Smooth muscle cell (in vitro differentiated cells): ENCODE data around the gene CXADR. TPM values are rescaled to one million over a fixed set of nuclear protein-coding genes. Genes with fewer than 3 reads are reported as not detected.

ENCODE experiments used
- DNase-seq: peaks from one replicate; lab custom pipeline; 2025; ENCODE audit not compliant: unreplicated experiment; lab: John Stamatoyannopoulos, UW
- H2AFZ ChIP-seq: fragments of 200-600 bp; sonication (generic); 2 replicates; pipeline ENCODE4 v1.6.0; 2016; ENCODE audit warnings: antibody characterized with exemption, low read depth, mild to moderate bottlenecking
- H3F3A ChIP-seq: fragments of 200-600 bp; sonication (generic); 2 replicates; pipeline ENCODE4 v1.6.0; 2017; ENCODE audit warnings: antibody characterized with exemption, low read depth
- H3K27ac ChIP-seq: fragments of 200-600 bp; sonication (generic); 2 replicates; pipeline ENCODE4 v1.5.1; 2016; ENCODE audit warnings: low read depth, mild to moderate bottlenecking
- H3K27me3 ChIP-seq: fragments of 200-600 bp; sonication (generic); 2 replicates; pipeline ENCODE4 v1.6.1; 2016; ENCODE audit warnings: low read depth, mild to moderate bottlenecking
- H3K36me3 ChIP-seq: fragments of 200-600 bp; sonication (generic); 2 replicates; pipeline ENCODE4 v1.5.1; 2016; ENCODE audit warnings: low read depth
- H3K4me1 ChIP-seq: fragments of 200-600 bp; sonication (generic); 2 replicates; pipeline ENCODE4 v1.5.1; 2016; ENCODE audit warnings: low read depth
- H3K4me2 ChIP-seq: fragments of 200-600 bp; sonication (generic); 2 replicates; pipeline ENCODE4 v1.6.0; 2016; ENCODE audit warnings: mild to moderate bottlenecking
- H3K4me3 ChIP-seq: fragments of 200-600 bp; sonication (generic); 2 replicates; pipeline ENCODE4 v1.5.1; 2016; ENCODE audit warnings: mild to moderate bottlenecking
- H3K79me2 ChIP-seq: fragments of 200-600 bp; sonication (generic); 2 replicates; pipeline ENCODE4 v1.6.0; 2016; ENCODE audit warnings: low read depth, mild to moderate bottlenecking
- H3K9ac ChIP-seq: fragments of 200-600 bp; sonication (generic); 2 replicates; pipeline ENCODE4 v1.6.0; 2016; ENCODE audit warnings: low read depth
- H3K9me3 ChIP-seq: fragments of 200-600 bp; sonication (generic); replicated peaks from 2 replicates; pipeline ENCODE4 v1.5.1; 2016; ENCODE audit warnings: low read depth
- H4K20me1 ChIP-seq: fragments of 200-600 bp; sonication (generic); 2 replicates; pipeline ENCODE4 v1.6.0; 2016; ENCODE audit warnings: low read depth
- WGBS: methylation state at CpG from one replicate; pipeline ENCODE4 v1.1.7; 2016; ENCODE audit warnings: low lambda C conversion rate; 5-methylcytosine and 5-hydroxymethylcytosine counted together
- polyA plus RNA-seq: library from polyadenylated mRNA; unstranded; fragments of >200 nt; fragmentation: Nextera tagmentation; extraction: Ambion mirVana; gene quantifications from 2 replicates; pipeline ENCODE4 v1.2.1, GENCODE V29; 2016
- total RNA-seq: library from RNA; depleted of rRNA; stranded (reverse); fragments of >200 nt; gene quantifications from 2 replicates; pipeline ENCODE4 v1.2.3, GENCODE V29; 2014
- TF ChIP-seq, protein P1 (sequence below): fragments of 200-600 bp; sonication (generic); IDR thresholded peaks from 2 replicates; pipeline ENCODE4 v1.5.1; 2017; ENCODE audit warnings: borderline replicate concordance, mild to moderate bottlenecking, antibody characterized with exemption; ENCODE audit not compliant: insufficient read depth, poor library complexity, severe bottlenecking

CXADR gene
- total and polyA plus RNA-seq, 2 experiments from 2014 or later, result 19.5 to 42.0 TPM

DNA sequence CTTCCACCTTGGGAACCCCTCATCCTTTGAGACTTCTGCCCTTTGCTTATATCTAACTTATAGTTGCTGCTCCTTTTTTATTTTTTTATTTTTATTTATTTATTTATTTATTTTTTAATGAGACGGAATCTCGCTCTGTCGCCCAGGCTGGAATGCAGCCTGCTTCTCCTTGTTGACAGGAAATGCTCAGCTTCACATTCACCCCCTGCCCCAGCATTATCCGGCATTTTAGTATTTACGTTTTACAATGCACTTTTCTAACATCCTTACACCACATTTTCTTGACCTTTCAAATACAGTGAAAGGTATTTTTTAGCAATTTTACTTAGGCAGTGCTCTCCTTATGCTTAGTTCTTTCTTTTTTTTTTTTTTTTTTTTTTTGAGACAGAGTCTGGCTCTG lies 14.9 kb downstream of the CXADR start:
- WGBS, result 27% methylated on average over 5 of the region's 5 CpGs
- H3F3A ChIP-seq, result no peaks in the 10 kb centered on the region
- DNase-seq, result no peak

DNA sequence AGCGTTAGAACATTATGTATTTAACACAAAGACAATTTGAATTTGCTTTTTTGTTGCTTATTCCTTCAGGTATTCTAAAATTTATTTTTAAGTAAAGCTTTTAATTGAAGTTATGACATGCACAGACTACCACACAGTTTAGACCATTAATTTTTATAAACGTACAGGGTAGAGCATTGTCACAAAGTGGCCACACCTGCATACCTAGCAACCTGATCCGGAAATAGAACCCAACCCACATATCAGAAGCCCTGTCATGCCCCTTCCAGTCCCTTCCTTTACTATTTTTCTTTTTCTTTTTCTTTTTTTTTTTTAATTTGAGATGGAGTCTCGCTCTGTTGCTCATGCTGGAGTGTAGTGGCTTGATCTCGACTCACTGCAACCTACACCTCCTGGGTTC lies 16.8 kb downstream of the CXADR start:
- Histone ChIP-seq H2AFZ (no peak overlapping the region), H3K79me2 (peaks cover 50% of the 10 kb centered on the region), H3K9me3 (no peaks in the 10 kb centered on the region), H3K4me3 (no peak overlapping the region), H4K20me1 (peaks cover 27% of the 10 kb centered on the region), H3K36me3 (no peaks in the 10 kb centered on the region), H3K27me3 (no peaks in the 10 kb centered on the region), H3F3A (no peaks in the 10 kb centered on the region), H3K27ac (no peak overlapping the region), H3K4me1 (peaks cover 7% of the 10 kb centered on the region), H3K9ac (no peak overlapping the region), H3K4me2 (no peak overlapping the region)
- TF ChIP-seq, protein P1, sequence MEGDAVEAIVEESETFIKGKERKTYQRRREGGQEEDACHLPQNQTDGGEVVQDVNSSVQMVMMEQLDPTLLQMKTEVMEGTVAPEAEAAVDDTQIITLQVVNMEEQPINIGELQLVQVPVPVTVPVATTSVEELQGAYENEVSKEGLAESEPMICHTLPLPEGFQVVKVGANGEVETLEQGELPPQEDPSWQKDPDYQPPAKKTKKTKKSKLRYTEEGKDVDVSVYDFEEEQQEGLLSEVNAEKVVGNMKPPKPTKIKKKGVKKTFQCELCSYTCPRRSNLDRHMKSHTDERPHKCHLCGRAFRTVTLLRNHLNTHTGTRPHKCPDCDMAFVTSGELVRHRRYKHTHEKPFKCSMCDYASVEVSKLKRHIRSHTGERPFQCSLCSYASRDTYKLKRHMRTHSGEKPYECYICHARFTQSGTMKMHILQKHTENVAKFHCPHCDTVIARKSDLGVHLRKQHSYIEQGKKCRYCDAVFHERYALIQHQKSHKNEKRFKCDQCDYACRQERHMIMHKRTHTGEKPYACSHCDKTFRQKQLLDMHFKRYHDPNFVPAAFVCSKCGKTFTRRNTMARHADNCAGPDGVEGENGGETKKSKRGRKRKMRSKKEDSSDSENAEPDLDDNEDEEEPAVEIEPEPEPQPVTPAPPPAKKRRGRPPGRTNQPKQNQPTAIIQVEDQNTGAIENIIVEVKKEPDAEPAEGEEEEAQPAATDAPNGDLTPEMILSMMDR, result no peak
- WGBS, result 93% methylated on average over 5 of the region's 5 CpGs
- no peak for DNase-seq

More for the DNA sequence above, 14.9 kb downstream of the CXADR start:
- TF ChIP-seq, protein P1, result no peak
- Histone ChIP-seq H3K79me2 (peaks cover 47% of the 10 kb centered on the region), H3K36me3 (no peaks in the 10 kb centered on the region), H3K4me1 (peaks cover 7% of the 10 kb centered on the region), H3K27ac (peak overlapping the region; percentile 25), H4K20me1 (peaks cover 23% of the 10 kb centered on the region), H3K9me3 (no peaks in the 10 kb centered on the region), H2AFZ (no peak overlapping the region), H3K27me3 (no peaks in the 10 kb centered on the region), H3K9ac (no peak overlapping the region), H3K4me3 (peak overlapping the region; percentile 9), H3K4me2 (peak overlapping the region; percentile 63)

DNA sequence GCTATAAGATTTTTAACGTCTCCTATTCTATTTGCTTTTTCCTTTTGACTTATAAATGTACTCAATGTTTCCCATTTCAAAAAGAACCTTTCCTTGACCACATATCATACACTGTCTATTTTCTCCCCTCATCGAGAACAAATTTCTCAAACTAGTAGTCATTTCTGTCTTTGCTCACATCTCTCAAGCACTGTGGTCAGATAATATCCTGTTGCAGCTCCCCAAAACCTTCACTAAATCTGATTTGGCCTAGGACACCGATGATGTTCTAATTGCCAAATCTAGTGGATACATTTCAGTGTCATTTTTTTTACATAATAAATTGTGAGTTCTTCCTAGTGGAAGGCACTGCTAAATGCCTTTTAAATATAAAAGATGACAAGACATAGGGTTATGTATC lies 19.4 kb downstream of the CXADR start:
- H3K4me2 ChIP-seq, result no peak overlapping the region

DNA sequence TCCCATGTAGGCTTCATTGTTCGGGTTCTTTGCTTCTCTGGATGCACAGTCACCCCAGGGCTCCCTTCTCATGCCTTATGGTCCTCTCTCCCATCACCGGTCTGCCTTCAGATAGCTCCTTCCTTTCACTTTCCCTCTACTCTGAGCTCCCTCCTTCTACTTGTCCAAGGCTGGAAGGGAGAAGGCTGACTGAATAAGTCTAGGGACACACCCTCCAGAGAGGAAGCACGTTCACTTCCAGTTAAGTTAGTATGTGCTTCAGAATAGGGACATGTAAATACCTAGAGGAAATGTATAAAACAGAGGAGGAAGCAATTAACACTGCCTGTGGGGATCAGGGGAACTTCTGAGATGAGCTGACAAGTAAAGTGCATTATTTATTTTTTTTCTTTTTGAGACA lies 23.5 kb downstream of the CXADR start:
- peaks cover 36% of the 10 kb centered on the region for H3K79me2 ChIP-seq
- no peak overlapping the region for H3K27ac ChIP-seq
- no peak overlapping the region for H2AFZ ChIP-seq
- DNase-seq, result no peak
- H4K20me1 ChIP-seq, result peaks cover 17% of the 10 kb centered on the region
- H3K4me1 ChIP-seq, result no peaks in the 10 kb centered on the region
- 69% methylated on average over 3 of the region's 3 CpGs for WGBS
- TF ChIP-seq, protein P1, result no peak
- H3K27me3 ChIP-seq, result no peaks in the 10 kb centered on the region
- H3K9ac ChIP-seq, result no peak overlapping the region
- no peaks in the 10 kb centered on the region for H3K36me3 ChIP-seq
- no peaks in the 10 kb centered on the region for H3F3A ChIP-seq
- H3K4me2 ChIP-seq, result no peak overlapping the region
- H3K9me3 ChIP-seq, result no peaks in the 10 kb centered on the region
- H3K4me3 ChIP-seq, result no peak overlapping the region

More for the DNA sequence above, 19.4 kb downstream of the CXADR start:
- WGBS, result 90% methylated on average over 3 of the region's 3 CpGs
- Histone ChIP-seq H3K79me2 (peaks cover 55% of the 10 kb centered on the region), H2AFZ (no peak overlapping the region), H3K27me3 (no peaks in the 10 kb centered on the region), H3F3A (no peaks in the 10 kb centered on the region), H3K4me3 (no peak overlapping the region), H3K36me3 (no peaks in the 10 kb centered on the region), H3K27ac (no peak overlapping the region), H3K9me3 (no peaks in the 10 kb centered on the region), H3K9ac (no peak overlapping the region), H4K20me1 (peaks cover 18% of the 10 kb centered on the region), H3K4me1 (peaks cover 5% of the 10 kb centered on the region)
- TF ChIP-seq, protein P1, result no peak
- no peak for DNase-seq
